Effector memory CD8-positive, alpha-beta T cell (primary cell): Measurements from ENCODE around the gene DDX11.
"Not testable (repeated sequence)": the region's sequence is repeated elsewhere in the genome, so short reads cannot be mapped to it uniquely, and the experiment has no call there.

Source experiments
- ATAC-seq: fragments of 150-1000 bp; cut with Tn5 transposase; replicated peaks from 2 replicates; pipeline ENCODE4 v1.10.0; 2021; ENCODE audit warnings: mild to moderate bottlenecking, moderate library complexity
- DNase-seq, 3 experiments: peaks; one replicate each; pipeline ENCODE4 v3.0.0; 2021
- H3K27ac Mint-ChIP-seq, 2 donors: one replicate each; pipeline ENCODE4 v1.8.0; 2022; ENCODE audit warnings: mild to moderate bottlenecking in 2 of 2, mixed read lengths in 2 of 2, moderate library complexity in 2 of 2
- H3K27me3 Mint-ChIP-seq, 2 donors: one replicate each; pipeline ENCODE4 v1.8.0; 2022; ENCODE audit warnings: mixed read lengths in 2 of 2
- H3K36me3 Mint-ChIP-seq: one replicate; pipeline ENCODE4 v1.8.0; 2022; ENCODE audit warnings: mild to moderate bottlenecking, moderate library complexity, mixed read lengths; ENCODE audit not compliant: insufficient read depth
- H3K4me1 Mint-ChIP-seq, 2 donors: one replicate each; pipeline ENCODE4 v1.8.0; 2022; ENCODE audit warnings: low read depth in 2 of 2, mixed read lengths in 2 of 2
- H3K4me3 Mint-ChIP-seq, 2 donors: one replicate each; pipeline ENCODE4 v1.8.0; 2022; ENCODE audit warnings: mild to moderate bottlenecking in 2 of 2, mixed read lengths in 2 of 2, moderate library complexity in 2 of 2
- H3K9me3 Mint-ChIP-seq, 2 donors: one replicate each; pipeline ENCODE4 v1.8.0; 2022; ENCODE audit warnings: mixed read lengths in 2 of 2

The DDX11 gene

DNA sequence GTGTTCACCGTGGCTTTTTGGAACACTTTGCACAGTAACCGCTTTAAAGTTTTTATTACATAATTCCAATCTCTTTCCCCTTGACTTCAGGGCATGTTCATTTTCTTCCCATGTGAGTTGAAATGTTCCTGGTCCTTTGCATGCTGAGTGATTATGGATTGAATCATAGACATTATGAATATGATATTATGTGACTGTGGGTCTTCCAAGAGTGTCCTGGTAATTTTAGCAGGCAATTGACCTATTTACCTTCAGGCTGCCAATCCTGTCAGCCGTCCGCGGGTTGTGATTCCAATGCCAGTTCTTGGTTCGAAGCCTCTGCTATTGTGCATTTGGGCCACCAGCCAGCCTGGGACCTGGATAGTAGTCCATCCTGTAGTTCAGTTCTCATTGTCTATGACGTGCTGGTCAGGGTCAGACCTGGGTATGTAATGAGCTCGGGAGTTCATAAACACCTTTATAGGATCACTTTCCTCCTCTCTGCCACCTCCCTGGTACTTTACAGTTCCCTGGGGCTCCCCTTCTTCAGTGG is 32.6 kb upstream of the DDX11 start:
- Mint-ChIP-seq H3K36me3 (no peaks in the 10 kb centered on the region), H3K4me3 (no peak overlapping the region), H3K9me3 (no peaks in the 10 kb centered on the region), H3K27me3 (peaks cover 20 to 49% of the 10 kb centered on the region in 2 donors), H3K4me1 (no peaks in the 10 kb centered on the region), H3K27ac (no peak overlapping the region)
- ATAC-seq (no peak), DNase-seq (no peak)

DNA sequence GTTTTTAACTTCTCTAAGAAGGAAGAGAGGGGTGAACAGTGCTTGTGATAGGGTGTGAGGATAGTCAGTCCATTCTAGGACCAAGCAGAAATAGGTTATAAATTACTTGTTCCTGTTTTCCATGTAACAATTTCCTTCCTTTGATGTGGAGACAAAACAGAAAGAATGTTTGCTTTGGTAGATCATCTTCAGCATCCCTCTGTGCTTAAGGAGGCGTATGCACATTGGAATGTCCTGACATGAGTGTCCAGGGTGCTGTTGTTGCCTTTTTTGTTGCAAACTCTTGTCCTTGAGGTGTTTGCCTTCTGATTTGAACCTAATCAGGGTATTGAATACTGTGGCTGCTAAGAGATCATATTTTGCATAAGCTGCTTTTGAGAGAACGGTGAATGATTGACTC is 23.5 kb upstream of the DDX11 start:
- not testable (repeated sequence) for H3K4me3 Mint-ChIP-seq, H3K4me1 Mint-ChIP-seq, H3K36me3 Mint-ChIP-seq, H3K9me3 Mint-ChIP-seq, H3K27ac Mint-ChIP-seq, DNase-seq, ATAC-seq
- peaks cover 0 to 21% of the 10 kb centered on the region in 2 donors for H3K27me3 Mint-ChIP-seq

DNA sequence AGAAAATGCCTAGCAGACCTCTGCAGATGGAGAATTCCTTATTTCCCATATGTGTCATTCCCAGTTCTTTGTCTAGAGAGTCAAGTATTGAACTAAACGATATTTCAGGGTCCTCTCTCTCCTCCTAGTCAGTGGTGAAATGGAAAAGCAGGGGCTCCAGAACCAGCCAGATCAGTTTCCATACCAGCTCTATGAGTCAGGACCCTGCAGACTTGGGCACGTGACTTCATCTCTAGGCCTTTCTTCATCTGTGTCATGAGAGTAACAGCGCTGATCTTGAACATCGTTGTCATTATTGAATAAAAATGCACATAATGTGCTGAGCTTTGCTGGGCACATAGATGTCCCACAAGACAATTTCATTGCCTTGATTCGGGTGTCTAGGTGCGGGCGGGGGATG is 23.1 kb upstream of the DDX11 start:
- H3K4me3 Mint-ChIP-seq, H3K4me1 Mint-ChIP-seq, ATAC-seq, H3K36me3 Mint-ChIP-seq, H3K9me3 Mint-ChIP-seq, DNase-seq: not testable (repeated sequence)
- H3K27ac Mint-ChIP-seq = peak overlapping the region in 1 of 2 donors; percentile 46
- peaks cover 0 to 17% of the 10 kb centered on the region in 2 donors for H3K27me3 Mint-ChIP-seq

DNA sequence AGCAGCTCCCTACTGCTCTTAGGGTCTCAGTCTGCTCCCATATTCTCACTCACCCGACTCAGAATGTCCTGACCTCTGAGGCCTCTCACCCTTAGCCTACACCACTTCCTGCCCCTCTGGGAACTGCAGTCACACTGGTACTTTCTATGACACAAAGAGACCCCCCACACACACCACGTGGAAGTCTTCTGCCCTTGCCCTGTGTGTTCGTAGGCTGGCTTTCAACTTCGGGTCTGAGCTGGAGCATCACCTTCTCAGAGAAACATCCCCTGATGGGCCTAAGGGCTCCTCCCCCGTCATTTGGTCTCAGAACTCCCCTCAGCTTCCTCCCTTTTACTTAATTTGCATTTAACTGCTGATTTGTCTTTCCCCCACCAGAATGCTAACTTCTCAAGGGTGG is 22.0 kb upstream of the DDX11 start:
- H3K4me3 Mint-ChIP-seq, H3K36me3 Mint-ChIP-seq, DNase-seq, ATAC-seq, H3K4me1 Mint-ChIP-seq, H3K9me3 Mint-ChIP-seq: not testable (repeated sequence)
- peak overlapping the region; percentile 21 to 79 for H3K27ac Mint-ChIP-seq
- peaks cover 0 to 15% of the 10 kb centered on the region in 2 donors for H3K27me3 Mint-ChIP-seq

DNA sequence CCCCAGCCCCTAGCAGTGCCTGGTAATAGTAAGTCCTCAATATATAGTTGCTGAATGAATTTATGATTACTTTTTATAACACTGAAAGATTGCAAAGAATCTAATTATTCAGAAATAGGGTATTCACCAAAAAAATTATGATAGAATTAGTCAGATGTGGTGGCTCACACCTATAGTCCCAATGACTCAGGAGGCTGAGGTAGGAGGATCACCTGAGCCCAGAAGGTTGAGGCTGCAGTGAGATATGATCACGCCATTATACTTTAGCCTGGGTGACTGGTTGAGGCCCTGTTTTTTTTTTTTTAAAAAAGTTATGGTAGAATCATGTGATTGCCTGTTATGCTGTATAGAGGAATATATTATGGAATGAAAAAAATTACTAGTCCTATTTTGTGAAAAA is 21.5 kb upstream of the DDX11 start:
- not testable (repeated sequence) for DNase-seq, H3K9me3 Mint-ChIP-seq, ATAC-seq, H3K4me3 Mint-ChIP-seq, H3K4me1 Mint-ChIP-seq, H3K36me3 Mint-ChIP-seq
- Mint-ChIP-seq H3K27me3 (peaks cover 0 to 15% of the 10 kb centered on the region in 2 donors), H3K27ac (peak overlapping the region in 1 of 2 donors; percentile 79)

DNA sequence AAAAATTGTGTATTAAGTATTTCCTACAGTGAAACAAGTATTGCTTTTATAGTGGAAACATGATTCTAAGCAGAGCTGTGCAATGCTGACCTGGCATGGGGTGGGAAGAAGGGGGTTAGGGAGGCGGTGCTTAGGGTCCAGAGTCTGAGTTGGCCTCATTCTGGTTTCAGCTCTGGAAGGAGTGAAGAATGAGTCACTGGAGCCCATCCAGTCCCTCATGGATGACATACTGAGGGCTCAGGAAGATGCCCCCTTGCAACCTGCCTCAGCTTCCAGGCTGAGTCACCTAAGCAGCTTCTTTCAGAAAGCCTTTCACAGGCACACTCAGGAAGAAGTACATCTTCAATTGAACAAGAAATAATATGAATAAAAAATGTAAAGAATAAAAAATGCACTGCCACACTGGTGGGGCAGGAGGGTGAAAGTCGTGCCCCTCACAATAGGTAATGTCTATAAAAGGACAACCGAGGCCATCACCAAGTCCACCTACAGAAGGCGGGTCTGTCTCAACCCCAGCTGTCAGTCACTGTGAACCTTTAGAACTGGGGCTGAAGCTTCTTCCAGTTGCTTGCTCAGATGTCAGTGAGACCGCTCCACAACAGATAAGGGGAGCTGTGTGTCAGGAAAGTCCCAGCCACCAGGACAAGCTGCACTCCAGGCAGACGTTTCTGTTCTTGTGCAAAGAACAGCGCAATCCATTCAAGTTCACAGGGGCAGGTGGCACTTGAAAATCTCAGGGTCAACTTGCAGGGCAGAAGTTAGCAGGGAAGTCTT is 20.8 kb upstream of the DDX11 start:
- H3K4me3 Mint-ChIP-seq, DNase-seq, H3K9me3 Mint-ChIP-seq, ATAC-seq, H3K4me1 Mint-ChIP-seq, H3K36me3 Mint-ChIP-seq, H3K27ac Mint-ChIP-seq: not testable (repeated sequence)
- H3K27me3 Mint-ChIP-seq = peaks cover 0 to 14% of the 10 kb centered on the region in 2 donors

DNA sequence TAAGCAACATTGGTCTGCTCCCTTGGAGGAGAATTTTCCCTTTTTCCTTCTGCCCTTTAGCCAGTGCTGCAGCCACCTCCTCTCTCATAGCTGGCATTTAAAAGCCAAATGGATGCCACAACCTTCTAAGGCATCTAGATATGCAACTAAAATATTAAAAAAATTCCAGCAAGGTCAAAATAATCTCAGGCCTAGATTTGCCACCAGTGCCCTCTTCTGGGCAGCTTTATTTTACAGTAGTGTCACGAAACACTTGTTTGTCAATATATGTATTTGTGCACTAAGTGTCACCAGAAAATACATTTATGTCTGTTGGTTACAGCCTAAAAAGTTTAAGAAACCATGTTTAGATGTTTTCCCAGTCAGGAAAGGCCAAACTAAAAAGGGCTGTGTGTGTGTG is 19.7 kb upstream of the DDX11 start:
- ATAC-seq, H3K27me3 Mint-ChIP-seq, H3K27ac Mint-ChIP-seq, H3K4me3 Mint-ChIP-seq, H3K9me3 Mint-ChIP-seq, H3K4me1 Mint-ChIP-seq, DNase-seq, H3K36me3 Mint-ChIP-seq: not testable (repeated sequence)

DNA sequence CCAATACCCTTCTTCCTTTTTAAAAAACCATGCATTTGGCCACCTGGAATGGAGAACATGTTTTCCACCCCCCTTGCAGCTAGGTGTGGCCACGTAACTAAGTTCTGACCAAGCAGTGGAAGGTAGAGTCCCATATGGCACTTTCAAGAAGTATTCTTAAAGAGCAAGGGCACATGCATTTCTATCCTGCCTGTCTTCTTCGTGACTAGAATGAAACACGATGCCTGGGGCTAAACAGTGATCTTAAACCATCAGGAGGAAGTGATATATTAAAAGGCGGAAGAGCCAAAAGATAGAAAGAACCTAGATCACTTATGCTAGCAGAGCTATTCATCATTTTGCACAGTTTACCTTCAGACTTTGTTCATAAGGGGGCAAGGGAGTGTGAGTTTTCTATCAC is 16.0 kb upstream of the DDX11 start:
- H3K36me3 Mint-ChIP-seq = no peaks in the 10 kb centered on the region
- no peaks in the 10 kb centered on the region for H3K4me1 Mint-ChIP-seq
- H3K4me3 Mint-ChIP-seq = no peak overlapping the region
- no peaks in the 10 kb centered on the region for H3K9me3 Mint-ChIP-seq
- ATAC-seq (no peak), DNase-seq (no peak)
- H3K27me3 Mint-ChIP-seq = no peaks in the 10 kb centered on the region
- H3K27ac Mint-ChIP-seq = no peak overlapping the region

DNA sequence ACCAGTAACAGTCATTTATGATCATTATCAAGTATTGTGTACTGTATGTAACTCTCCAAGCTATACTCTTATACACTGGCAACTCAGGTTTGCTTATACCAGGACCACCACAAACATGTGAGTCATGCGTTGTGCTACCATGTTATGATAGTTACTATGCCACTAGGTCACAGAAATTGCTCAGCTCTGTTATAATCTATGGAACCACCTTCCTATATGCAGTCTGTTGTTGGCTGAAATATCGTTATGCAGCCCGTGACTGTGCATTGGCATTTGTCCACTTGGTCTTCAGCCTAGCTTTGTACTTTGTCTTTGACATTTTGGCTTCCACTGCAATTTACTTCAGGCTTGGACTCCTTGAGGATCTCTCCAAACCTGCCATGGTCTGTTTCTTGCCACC is 7.5 kb upstream of the DDX11 start:
- not testable (repeated sequence) for H3K27me3 Mint-ChIP-seq, ATAC-seq, H3K36me3 Mint-ChIP-seq, H3K4me3 Mint-ChIP-seq, H3K9me3 Mint-ChIP-seq, H3K4me1 Mint-ChIP-seq, H3K27ac Mint-ChIP-seq, DNase-seq

DNA sequence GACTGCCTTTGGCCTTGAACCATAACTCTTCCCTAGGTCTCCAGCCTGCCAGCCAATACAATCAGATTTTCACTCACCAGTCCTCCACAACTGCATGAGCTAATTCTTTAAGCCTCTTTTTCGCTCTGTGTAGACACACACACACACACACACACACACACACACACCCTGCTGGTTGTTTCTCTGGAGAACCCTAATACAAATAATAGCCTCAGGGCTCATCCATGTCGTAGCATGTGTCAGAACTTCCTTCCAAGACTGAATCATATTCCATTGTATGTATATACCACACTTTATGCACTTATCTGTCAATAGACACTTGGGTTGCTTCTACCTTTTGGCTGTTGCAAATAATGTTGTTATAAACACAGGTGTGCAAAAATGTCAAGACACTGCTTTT is 6.0 kb upstream of the DDX11 start:
- H3K27ac Mint-ChIP-seq, H3K27me3 Mint-ChIP-seq, H3K4me1 Mint-ChIP-seq, H3K36me3 Mint-ChIP-seq, H3K4me3 Mint-ChIP-seq, ATAC-seq, DNase-seq, H3K9me3 Mint-ChIP-seq: not testable (repeated sequence)

DNA sequence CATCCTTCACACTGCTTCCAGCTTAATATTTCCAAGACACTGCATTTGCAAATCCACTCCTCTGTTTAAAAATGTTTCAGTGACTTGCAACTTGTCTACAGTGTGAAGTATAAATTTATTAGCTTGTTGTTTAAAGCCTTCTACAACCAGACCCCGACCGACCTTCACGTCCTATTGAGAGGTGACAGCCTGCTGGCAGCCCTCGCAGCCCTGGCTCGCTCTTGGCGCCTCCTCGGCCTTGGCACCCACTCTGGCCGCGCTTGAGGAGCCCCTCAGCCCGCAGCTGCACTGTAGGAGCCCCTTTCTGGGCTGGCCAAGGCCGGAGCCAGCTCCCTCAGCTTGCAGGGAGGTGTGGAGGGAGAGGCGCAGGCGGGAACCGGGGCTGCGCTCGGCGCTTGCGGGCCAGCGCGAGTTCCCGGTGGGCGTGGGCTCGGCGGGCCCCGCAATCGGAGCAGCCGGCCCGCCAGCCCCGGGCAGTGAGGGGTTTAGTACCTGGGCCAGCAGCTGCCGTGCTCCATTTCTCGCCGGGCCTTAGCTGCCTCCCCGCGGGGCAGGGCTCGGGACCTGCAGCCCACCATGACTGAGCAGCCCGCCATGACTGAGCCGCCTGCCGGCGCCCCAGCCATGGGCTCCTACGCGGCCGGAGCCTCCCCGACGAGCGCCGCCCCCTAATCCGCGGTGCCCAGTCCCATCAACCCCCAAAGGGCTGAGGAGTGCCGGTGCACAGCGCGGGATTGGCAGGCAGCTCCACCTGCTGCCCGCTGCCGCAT is 2.5 kb upstream of the DDX11 start:
- H3K4me3 Mint-ChIP-seq = not testable (repeated sequence)

DNA sequence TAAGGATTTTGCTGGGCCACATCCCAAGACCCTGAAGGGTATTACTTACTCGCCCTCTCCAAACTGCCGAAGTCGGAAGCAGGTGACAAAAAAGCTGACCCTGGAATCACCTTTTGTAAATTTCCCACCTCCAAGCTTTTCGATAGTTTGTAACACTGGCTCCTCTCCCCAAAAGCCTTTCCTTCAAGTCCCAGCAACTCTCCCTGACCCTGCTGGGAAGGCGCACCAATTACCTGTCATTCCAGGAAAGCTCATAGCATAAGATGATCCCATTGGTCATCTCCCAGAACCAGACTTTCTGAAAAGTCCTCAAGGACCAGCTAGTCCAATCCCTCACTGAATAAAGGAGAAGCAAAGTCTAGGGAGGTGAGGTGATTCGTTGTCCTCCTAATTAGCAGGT is 698 bp upstream of the DDX11 start:
- not testable (repeated sequence) for H3K27me3 Mint-ChIP-seq, H3K9me3 Mint-ChIP-seq, ATAC-seq, DNase-seq
- Mint-ChIP-seq H3K4me1 (peaks cover 18 to 26% of the 10 kb centered on the region in 2 donors), H3K36me3 (peaks cover 16% of the 10 kb centered on the region), H3K4me3 (peak overlapping the region; percentile 96 to 99), H3K27ac (peak overlapping the region; percentile 81 to 98)

More for the DNA sequence above, 2.5 kb upstream of the DDX11 start:
- not testable (repeated sequence) for H3K27ac Mint-ChIP-seq, DNase-seq, H3K27me3 Mint-ChIP-seq, H3K9me3 Mint-ChIP-seq, ATAC-seq
- Mint-ChIP-seq H3K4me1 (peaks cover 18 to 22% of the 10 kb centered on the region in 2 donors), H3K36me3 (peaks cover 12% of the 10 kb centered on the region)

DNA sequence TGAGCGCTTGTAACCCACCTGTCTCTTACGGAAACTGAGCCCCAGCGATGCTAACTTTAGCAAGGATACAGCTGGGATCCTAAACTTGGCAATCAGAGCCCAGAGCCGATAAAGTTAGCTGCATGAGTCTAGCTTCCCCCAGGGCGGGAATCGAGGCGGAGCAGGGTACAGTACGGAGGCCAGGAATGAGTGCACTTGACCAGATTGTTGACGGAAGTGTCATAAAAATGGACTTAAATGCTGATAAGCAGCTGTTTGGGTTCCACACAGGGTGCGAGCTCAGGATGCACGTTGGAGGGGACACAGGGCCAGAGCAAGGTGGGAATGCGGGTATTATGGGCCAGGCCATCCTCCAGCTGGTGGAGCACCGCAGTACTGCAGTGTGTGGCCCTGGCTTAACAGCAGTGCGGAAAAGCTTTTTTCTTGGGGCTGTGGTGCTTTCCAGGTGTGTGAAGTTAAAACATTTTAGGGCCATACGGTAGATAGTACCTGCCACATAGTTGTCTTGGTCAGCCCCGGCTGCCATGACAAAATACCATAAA is 744 bp downstream of the DDX11 start:
- H3K9me3 Mint-ChIP-seq, H3K27me3 Mint-ChIP-seq: not testable (repeated sequence)
- peaks cover 18 to 26% of the 10 kb centered on the region in 2 donors for H3K4me1 Mint-ChIP-seq
- peaks cover 16% of the 10 kb centered on the region for H3K36me3 Mint-ChIP-seq
- ATAC-seq (peak; percentile 46), DNase-seq (peak; percentile 11 to 17 (median 17))
- peak overlapping the region; percentile 81 to 98 for H3K27ac Mint-ChIP-seq
- H3K4me3 Mint-ChIP-seq = peak overlapping the region; percentile 96 to 99
